ENCODE results near the gene EBPL.

DNA sequence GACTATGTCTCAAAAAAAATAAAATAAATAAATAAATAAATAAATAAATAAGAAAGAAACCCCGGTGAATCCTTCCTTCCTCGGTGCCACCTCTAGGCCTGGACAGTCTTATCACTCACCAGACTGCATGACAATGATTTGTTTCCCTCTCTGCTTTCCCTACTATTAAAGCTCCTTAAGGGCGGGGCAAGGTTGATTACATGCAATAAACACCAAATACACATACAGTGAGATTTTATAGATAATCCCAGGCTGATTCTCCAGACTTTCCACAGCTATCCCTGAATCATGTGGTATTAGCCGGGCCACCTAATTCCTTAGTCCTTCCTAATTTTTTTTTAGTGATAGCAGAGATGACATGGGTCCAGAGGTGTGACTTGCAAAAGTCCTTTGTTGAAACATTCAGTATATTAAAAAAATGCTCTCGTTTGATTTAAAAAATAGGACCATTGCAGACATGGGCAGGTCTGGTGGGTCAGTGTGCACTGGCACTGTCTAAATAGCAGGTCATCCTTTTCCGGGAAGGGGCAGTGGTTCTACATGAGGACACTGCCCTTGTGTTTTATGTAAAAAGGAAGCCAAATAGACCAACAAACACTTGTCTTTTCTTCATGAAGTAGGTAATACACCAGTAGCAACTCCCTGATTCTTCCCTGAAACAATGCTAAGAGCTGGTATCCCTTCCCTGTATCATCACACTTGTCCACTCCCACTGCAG lies 14.5 kb downstream of the EBPL start:
- TF ChIP-seq, protein P1, sequence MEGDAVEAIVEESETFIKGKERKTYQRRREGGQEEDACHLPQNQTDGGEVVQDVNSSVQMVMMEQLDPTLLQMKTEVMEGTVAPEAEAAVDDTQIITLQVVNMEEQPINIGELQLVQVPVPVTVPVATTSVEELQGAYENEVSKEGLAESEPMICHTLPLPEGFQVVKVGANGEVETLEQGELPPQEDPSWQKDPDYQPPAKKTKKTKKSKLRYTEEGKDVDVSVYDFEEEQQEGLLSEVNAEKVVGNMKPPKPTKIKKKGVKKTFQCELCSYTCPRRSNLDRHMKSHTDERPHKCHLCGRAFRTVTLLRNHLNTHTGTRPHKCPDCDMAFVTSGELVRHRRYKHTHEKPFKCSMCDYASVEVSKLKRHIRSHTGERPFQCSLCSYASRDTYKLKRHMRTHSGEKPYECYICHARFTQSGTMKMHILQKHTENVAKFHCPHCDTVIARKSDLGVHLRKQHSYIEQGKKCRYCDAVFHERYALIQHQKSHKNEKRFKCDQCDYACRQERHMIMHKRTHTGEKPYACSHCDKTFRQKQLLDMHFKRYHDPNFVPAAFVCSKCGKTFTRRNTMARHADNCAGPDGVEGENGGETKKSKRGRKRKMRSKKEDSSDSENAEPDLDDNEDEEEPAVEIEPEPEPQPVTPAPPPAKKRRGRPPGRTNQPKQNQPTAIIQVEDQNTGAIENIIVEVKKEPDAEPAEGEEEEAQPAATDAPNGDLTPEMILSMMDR (IDR thresholded peaks at IDR 0.05): no peak
- no peak for TF ChIP-seq EP300 (IDR thresholded peaks at IDR 0.05)
